GM23248 (cell line): Measurements from ENCODE around the gene COL23A1.

Source experiments
- EZH2 ChIP-seq: fragments of 200-600 bp; sonication (generic); IDR thresholded peaks from 2 replicates; pipeline ENCODE4 v1.6.1; 2018; ENCODE audit warnings: antibody characterized with exemption, mild to moderate bottlenecking; ENCODE audit not compliant: insufficient read depth, poor library complexity, severe bottlenecking
- EZH2phosphoT487 ChIP-seq: fragments of 200-600 bp; sonication (generic); IDR thresholded peaks from 2 replicates; pipeline ENCODE4 v1.6.1; 2018; ENCODE audit warnings: antibody characterized with exemption, moderate library complexity, mild to moderate bottlenecking, low read depth; ENCODE audit not compliant: insufficient read depth

GRCh38 chr5:178423431-178423830 lies 166.8 kb downstream of the COL23A1 start:
- no peak for TF ChIP-seq EZH2
- TF ChIP-seq EZH2phosphoT487: no peak
